ENCODE data around the gene ITGA2.

ITGA2 gene

DNA sequence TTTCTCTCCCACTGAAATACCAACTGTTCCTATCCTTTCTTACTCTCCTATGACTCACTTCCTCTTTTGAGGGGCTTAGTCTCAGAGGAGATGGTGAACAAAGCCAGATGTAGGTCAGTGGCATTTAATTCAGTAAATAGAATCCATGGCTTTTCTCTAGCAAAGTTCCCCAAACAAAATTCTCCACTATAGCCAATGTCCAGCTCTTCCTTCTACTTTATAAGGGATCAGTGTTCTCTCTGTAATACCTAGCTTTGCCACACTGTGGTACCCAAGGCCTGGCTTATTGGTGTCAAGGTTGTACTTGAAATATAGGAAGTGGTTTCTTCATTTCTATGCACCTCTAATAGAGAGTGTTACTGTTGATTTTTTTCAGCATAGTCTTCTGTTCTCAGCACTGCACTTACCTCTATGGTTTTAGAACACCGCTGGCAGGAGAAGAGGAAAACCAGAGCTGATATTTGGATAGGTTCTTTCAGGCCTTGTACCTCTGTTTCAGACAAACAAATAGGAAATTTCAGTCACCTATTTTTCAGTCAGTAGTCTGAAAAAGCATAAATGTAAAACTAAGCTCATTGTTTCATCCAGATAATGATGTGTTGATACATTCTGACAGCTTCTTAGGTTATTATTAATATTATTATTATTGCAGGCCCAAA lies 40.6 kb upstream of the ITGA2 start:
- no peak overlapping the region for H3K9ac ChIP-seq (ENCODE audit: low read length)
- no peaks in the 10 kb centered on the region for H3F3A ChIP-seq (ENCODE audit: insufficient read depth)
- H3K4me3 ChIP-seq (ENCODE audit: insufficient read depth, low read length, poor library complexity, severe bottlenecking) = no peak overlapping the region
- no peaks in the 10 kb centered on the region for H3K36me3 ChIP-seq (ENCODE audit: low read length)
- no peaks in the 10 kb centered on the region for H3K9me2 ChIP-seq (replicated peaks; ENCODE audit: insufficient read depth, low read length)
- H3K27ac ChIP-seq (ENCODE audit: low read depth, low read length) = no peak overlapping the region
- H3K27me3 ChIP-seq (ENCODE audit: low read length) = no peaks in the 10 kb centered on the region
- no peaks in the 10 kb centered on the region for H4K20me1 ChIP-seq (ENCODE audit: low read depth, low read length)
- no peaks in the 10 kb centered on the region for H3K9me3 ChIP-seq (ENCODE audit: insufficient read depth, low read length)
- H2AFZ ChIP-seq (ENCODE audit: low read depth, low read length, severe bottlenecking) = no peak overlapping the region
- TF ChIP-seq EZH2phosphoT487 (conservative IDR thresholded peaks at IDR 0.05; ENCODE audit: low read length) = no peak
- TF ChIP-seq, protein P1, sequence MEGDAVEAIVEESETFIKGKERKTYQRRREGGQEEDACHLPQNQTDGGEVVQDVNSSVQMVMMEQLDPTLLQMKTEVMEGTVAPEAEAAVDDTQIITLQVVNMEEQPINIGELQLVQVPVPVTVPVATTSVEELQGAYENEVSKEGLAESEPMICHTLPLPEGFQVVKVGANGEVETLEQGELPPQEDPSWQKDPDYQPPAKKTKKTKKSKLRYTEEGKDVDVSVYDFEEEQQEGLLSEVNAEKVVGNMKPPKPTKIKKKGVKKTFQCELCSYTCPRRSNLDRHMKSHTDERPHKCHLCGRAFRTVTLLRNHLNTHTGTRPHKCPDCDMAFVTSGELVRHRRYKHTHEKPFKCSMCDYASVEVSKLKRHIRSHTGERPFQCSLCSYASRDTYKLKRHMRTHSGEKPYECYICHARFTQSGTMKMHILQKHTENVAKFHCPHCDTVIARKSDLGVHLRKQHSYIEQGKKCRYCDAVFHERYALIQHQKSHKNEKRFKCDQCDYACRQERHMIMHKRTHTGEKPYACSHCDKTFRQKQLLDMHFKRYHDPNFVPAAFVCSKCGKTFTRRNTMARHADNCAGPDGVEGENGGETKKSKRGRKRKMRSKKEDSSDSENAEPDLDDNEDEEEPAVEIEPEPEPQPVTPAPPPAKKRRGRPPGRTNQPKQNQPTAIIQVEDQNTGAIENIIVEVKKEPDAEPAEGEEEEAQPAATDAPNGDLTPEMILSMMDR (IDR thresholded peaks at IDR 0.05; ENCODE audit: insufficient read depth, low read length, poor library complexity, severe bottlenecking) = peak; percentile 59
- H3K4me2 ChIP-seq (ENCODE audit: low read depth, low read length, poor library complexity, severe bottlenecking) = no peak overlapping the region
- H3K79me2 ChIP-seq (ENCODE audit: insufficient read depth, low read length) = no peaks in the 10 kb centered on the region

DNA sequence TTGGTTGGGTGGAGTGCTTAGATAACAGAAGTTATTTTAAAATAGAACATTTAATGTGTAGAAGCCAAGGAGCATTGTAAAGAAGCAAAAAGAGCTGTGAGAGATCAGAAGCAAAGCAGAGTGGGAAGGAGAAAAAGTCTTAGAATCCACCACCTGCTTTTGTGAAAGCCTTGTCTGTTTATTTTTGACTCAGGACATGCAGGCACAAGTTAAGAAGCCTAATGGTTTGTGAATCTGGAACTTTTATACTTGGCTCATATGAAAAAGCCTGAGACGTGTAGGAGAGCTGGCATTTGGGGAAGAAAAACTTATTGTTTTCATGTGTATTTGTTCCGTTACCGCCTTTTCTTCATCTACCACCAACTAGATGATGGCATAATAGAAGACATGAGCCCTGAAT lies 38.5 kb upstream of the ITGA2 start:
- H3K27ac ChIP-seq (ENCODE audit: low read depth, low read length) = no peak overlapping the region
- H4K20me1 ChIP-seq (ENCODE audit: low read depth, low read length) = no peaks in the 10 kb centered on the region
- no peak overlapping the region for H3K9ac ChIP-seq (ENCODE audit: low read length)
- TF ChIP-seq, protein P1 (IDR thresholded peaks at IDR 0.05; ENCODE audit: insufficient read depth, low read length, poor library complexity, severe bottlenecking) = no peak
- TF ChIP-seq EZH2phosphoT487 (conservative IDR thresholded peaks at IDR 0.05; ENCODE audit: low read length) = no peak
- H3K4me2 ChIP-seq (ENCODE audit: low read depth, low read length, poor library complexity, severe bottlenecking) = no peak overlapping the region
- H3K36me3 ChIP-seq (ENCODE audit: low read length) = no peaks in the 10 kb centered on the region
- H3K27me3 ChIP-seq (ENCODE audit: low read length) = no peaks in the 10 kb centered on the region; the same call in 1 of the 2 replicates
- no peaks in the 10 kb centered on the region for H3K9me3 ChIP-seq (ENCODE audit: insufficient read depth, low read length)
- H3F3A ChIP-seq (ENCODE audit: insufficient read depth) = no peaks in the 10 kb centered on the region
- H3K4me3 ChIP-seq (ENCODE audit: insufficient read depth, low read length, poor library complexity, severe bottlenecking) = no peak overlapping the region
- no peak overlapping the region for H2AFZ ChIP-seq (ENCODE audit: low read depth, low read length, severe bottlenecking)
- H3K9me2 ChIP-seq (replicated peaks; ENCODE audit: insufficient read depth, low read length) = no peaks in the 10 kb centered on the region
- no peaks in the 10 kb centered on the region for H3K79me2 ChIP-seq (ENCODE audit: insufficient read depth, low read length)

DNA sequence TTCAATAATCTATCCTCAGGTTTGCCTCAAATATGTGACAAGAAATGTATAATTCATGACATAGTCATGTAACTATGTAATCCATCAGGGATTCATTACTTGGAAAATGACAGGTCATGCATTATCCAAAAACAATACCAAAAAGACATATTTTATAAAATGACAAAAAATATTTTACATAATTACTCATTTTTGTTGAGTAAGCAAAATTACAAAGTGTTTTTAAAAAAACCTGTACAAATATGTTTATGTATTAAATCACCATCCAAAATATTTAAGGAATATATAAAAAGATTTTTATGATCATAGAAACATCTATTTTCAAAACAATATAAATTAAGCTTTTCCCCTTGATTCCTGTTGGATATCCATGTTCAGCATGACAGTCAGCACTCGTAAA lies 36.7 kb upstream of the ITGA2 start:
- Histone ChIP-seq H3K4me3 (ENCODE audit: insufficient read depth, low read length, poor library complexity, severe bottlenecking) (no peak overlapping the region), H3F3A (ENCODE audit: insufficient read depth) (no peaks in the 10 kb centered on the region), H3K9me3 (ENCODE audit: insufficient read depth, low read length) (no peaks in the 10 kb centered on the region), H3K9ac (ENCODE audit: low read length) (no peak overlapping the region), H3K9me2 (replicated peaks; ENCODE audit: insufficient read depth, low read length) (no peaks in the 10 kb centered on the region), H4K20me1 (ENCODE audit: low read depth, low read length) (no peaks in the 10 kb centered on the region), H2AFZ (ENCODE audit: low read depth, low read length, severe bottlenecking) (no peak overlapping the region), H3K27ac (ENCODE audit: low read depth, low read length) (no peak overlapping the region), H3K27me3 (ENCODE audit: low read length) (no peaks in the 10 kb centered on the region; the same call in 1 of the 2 replicates), H3K4me2 (ENCODE audit: low read depth, low read length, poor library complexity, severe bottlenecking) (no peak overlapping the region), H3K36me3 (ENCODE audit: low read length) (no peaks in the 10 kb centered on the region), H3K79me2 (ENCODE audit: insufficient read depth, low read length) (no peaks in the 10 kb centered on the region)
- TF ChIP-seq EZH2phosphoT487 (conservative IDR thresholded peaks at IDR 0.05; ENCODE audit: low read length) = no peak
- TF ChIP-seq, protein P1 (IDR thresholded peaks at IDR 0.05; ENCODE audit: insufficient read depth, low read length, poor library complexity, severe bottlenecking) = no peak
